ENCODE measurements around the gene NTPCR. TPM values are rescaled to one million over a fixed set of nuclear protein-coding genes. Genes with fewer than 3 reads are reported as not detected.

NTPCR gene
- total RNA-seq, 3 donors from 2014 or later, result 27.2 to 40.1 (median 28.8) TPM

- no peaks in the 10 kb centered on the region for H3K36me3 ChIP-seq
- peaks cover 4% of the 10 kb centered on the region in 2 donors for H3K9me3 ChIP-seq
- TF ChIP-seq POLR2AphosphoS5 (IDR thresholded peaks at IDR 0.05), result no peak
- no peak for TF ChIP-seq POLR2A (IDR thresholded peaks at IDR 0.05)
- TF ChIP-seq CTCF (IDR thresholded peaks at IDR 0.05), result no peak
- intact Hi-C loops (cut with DNase I; ENCODE audit: low total_unique reads), result no loop called here
- H3K4me3 ChIP-seq, result no peak overlapping the region
- no peak for DNase-seq (ENCODE audit: low spot score in 2 of 2)
- no peaks in the 10 kb centered on the region for H3K4me1 ChIP-seq
- H3K27me3 ChIP-seq, result no peaks in the 10 kb centered on the region
- no peak overlapping the region for H3K27ac ChIP-seq
These were observed 38.2 kb downstream of the NTPCR start for GRCh38 chr1:232988572-232989040.

- H3K36me3 ChIP-seq, result no peaks in the 10 kb centered on the region
- no peaks in the 10 kb centered on the region for H3K4me1 ChIP-seq
- intact Hi-C loops (cut with DNase I; ENCODE audit: low total_unique reads), result no loop called here
- DNase-seq (ENCODE audit: low spot score in 2 of 2), result no peak
- no peak overlapping the region for H3K27ac ChIP-seq
- no peak overlapping the region for H3K4me3 ChIP-seq
- TF ChIP-seq POLR2AphosphoS5 (IDR thresholded peaks at IDR 0.05) (no peak), CTCF (IDR thresholded peaks at IDR 0.05) (no peak), POLR2A (IDR thresholded peaks at IDR 0.05) (no peak)
- H3K27me3 ChIP-seq, result no peaks in the 10 kb centered on the region
- peaks cover 9 to 12% of the 10 kb centered on the region in 2 donors for H3K9me3 ChIP-seq
These were observed 40.0 kb downstream of the NTPCR start for GRCh38 chr1:232990176-232991128.

GRCh38 chr1:232991238-232991637 is 40.8 kb downstream of the NTPCR start:
- DNase-seq (ENCODE audit: low spot score in 2 of 2), result no peak
- intact Hi-C loops (cut with DNase I; ENCODE audit: low total_unique reads), result no loop called here
- Histone ChIP-seq H3K9me3 (peaks cover 9 to 12% of the 10 kb centered on the region in 2 donors), H3K4me1 (no peaks in the 10 kb centered on the region), H3K27me3 (no peaks in the 10 kb centered on the region), H3K4me3 (no peak overlapping the region), H3K36me3 (no peaks in the 10 kb centered on the region), H3K27ac (no peak overlapping the region)
- TF ChIP-seq POLR2A (IDR thresholded peaks at IDR 0.05), result no peak
- no peak for TF ChIP-seq CTCF (IDR thresholded peaks at IDR 0.05)
- no peak for TF ChIP-seq POLR2AphosphoS5 (IDR thresholded peaks at IDR 0.05)

GRCh38 chr1:232992227-232992626 is 41.8 kb downstream of the NTPCR start:
- H3K4me1 ChIP-seq, result no peaks in the 10 kb centered on the region

More at GRCh38 chr1:232992227-232992626, 41.8 kb downstream of the NTPCR start:
- Histone ChIP-seq H3K27me3 (no peaks in the 10 kb centered on the region), H3K27ac (no peak overlapping the region), H3K9me3 (peaks cover 9 to 12% of the 10 kb centered on the region in 2 donors), H3K4me3 (no peak overlapping the region), H3K36me3 (no peaks in the 10 kb centered on the region)
- DNase-seq (ENCODE audit: low spot score in 2 of 2), result no peak
- TF ChIP-seq CTCF (IDR thresholded peaks at IDR 0.05), result no peak
- intact Hi-C loops (cut with DNase I; ENCODE audit: low total_unique reads), result no loop called here
